GM19025 (cell line): ENCODE results near the gene TM2D3.

Experiments used
- ATAC-seq: cut with Tn5 transposase; IDR thresholded peaks from one replicate; pipeline ENCODE4 v1.9.1; 2021; ENCODE audit warnings: mild to moderate bottlenecking, low read depth, moderate library complexity; ENCODE audit not compliant: unreplicated experiment

TM2D3 gene, protein sequence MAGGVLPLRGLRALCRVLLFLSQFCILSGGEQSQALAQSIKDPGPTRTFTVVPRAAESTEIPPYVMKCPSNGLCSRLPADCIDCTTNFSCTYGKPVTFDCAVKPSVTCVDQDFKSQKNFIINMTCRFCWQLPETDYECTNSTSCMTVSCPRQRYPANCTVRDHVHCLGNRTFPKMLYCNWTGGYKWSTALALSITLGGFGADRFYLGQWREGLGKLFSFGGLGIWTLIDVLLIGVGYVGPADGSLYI

DNA sequence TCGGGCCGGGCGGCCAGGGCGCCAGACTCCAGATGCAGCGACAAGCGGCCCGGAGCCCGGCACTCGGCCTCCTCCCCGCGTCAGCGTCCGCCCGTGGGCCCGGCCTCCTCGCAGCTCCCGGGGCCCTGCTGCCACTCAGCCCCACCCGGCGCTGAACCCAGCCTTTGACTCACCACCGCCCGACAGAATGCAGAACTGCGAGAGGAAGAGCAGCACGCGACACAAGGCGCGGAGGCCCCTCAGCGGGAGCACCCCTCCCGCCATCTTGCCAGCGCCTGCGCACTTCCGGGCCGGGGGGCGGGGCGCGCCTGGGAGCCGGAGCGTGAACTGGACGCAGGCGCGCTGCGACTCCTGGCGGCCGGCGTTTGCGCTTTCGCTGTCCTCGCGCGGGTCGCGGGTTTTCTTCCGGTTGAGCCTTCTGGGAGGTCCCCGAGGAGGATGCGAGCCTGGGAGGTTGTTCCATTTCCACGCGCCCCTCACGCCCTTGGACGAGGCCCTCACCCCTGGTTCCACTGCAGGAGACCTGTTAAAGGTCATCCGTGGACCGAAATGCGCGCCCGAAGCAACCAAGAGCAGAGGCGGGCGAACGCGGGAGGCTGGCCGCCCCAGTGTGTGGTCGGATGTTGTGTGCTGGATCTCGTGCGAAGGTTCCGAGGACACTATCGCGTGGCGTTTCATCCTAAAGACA lies at the start of gene TM2D3:
Gene TM2D3, minus strand, starts transcription at position 284 of the 688 bp plus-strand sequence. Its CDS starts 20 bp downstream, at position 264.
- ATAC-seq, result peak; percentile 90

GRCh38 chr15:101698314-101698713 lies 46.1 kb upstream of the TM2D3 start:
- no peak for ATAC-seq

DNA sequence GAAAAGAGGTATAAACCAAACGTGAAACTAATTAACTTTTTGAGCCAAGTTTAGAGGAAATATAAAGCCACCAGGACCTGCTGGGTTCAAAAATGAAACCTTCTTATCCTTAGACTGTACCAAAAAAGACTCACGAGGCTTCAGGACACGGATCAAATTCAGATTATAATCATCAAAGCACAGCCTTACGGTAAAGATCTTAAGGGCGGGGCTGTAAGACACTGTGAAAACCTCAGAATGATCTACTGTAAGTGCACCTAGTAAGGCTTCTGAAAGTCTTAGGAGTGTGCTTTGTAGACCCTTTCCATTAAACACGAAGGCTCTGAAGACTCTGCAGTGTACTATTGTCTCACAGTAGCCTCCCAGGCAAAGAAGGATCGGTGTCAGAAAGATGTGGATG lies 45.3 kb upstream of the TM2D3 start:
- no peak for ATAC-seq

- ATAC-seq, result no peak
Measured at GRCh38 chr15:101696829-101697228, 44.6 kb upstream of the TM2D3 start.

DNA sequence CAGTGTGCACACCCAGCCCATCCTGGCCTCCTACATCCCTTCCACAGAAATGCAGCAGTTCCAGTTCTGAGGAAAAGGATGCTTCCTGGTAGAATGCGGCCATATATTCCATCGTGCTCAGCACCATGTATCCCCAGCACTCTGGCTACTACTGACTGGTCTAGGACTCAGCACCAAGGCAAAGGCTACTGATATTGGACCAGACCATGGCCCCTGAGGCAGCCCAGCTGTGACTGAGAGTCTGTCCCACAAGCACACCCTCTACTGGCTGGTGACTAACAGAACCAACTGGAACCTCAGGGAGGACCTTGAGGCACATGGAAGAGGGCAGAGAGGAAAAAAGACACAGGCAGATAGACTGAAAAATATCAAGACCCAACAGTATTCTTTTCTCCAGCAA lies 42.1 kb upstream of the TM2D3 start:
- no peak for ATAC-seq

DNA sequence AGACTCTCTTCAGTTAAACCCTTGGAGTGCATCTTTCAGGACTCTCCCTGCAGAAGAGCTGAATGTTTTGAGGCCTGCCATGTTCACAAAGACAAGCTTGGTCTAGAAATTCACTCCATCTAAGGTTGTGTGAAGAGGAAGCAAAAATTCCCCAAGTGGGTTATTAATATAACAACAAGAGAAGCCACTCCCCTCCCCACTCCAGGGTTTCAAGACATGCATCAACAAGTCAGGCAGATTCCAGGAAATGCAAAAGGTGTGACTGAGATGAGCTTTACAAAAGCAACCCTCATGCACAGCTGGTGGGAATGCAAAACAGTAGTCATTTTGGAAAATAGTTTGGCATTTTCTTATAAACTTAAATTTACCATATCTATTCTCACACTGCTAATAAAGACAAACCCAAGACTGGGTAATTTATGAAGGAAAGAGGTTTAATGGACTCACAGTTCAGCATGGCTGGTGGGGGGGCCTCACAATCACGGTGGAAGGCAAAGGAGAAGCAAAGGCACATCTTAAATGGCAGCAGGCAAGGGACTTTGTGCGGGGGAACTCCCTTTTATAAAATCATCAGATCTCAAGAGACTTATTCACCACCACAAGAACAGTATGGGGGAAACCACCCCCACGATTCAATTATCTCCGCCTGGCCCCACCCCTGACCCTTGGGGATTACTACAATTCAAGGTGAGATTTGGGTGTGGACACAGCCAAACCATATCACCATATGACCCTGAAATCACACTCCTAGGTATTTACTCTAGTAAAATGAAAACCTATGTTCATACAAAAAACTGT lies 40.8 kb upstream of the TM2D3 start:
- no peak for ATAC-seq

- ATAC-seq, result no peak
Measured at GRCh38 chr15:101689901-101690300, 37.7 kb upstream of the TM2D3 start.

GRCh38 chr15:101686718-101687117 lies 34.5 kb upstream of the TM2D3 start:
- ATAC-seq, result no peak

DNA sequence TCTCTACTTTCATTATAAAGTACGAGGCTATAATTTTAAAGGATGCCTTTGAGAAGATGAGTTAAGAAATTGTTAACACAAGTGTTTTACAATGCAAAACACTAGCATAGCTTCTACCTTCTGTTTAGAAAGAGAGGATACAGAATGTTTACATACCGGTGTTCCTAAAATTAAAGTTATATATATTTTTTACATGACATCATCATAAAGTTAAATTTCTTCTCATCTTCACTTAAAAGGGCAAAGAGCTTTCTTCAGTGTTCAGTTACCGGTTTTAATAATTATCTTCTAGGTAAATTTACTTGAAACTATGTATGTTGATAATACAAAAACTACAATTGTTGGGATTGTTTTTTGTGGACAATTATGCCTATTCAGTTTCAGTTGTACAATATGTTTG lies 32.7 kb upstream of the TM2D3 start:
- no peak for ATAC-seq

- ATAC-seq, result no peak
Measured at GRCh38 chr15:101684384-101684783, 32.2 kb upstream of the TM2D3 start.

GRCh38 chr15:101679806-101680205 lies 27.6 kb upstream of the TM2D3 start:
- no peak for ATAC-seq

GRCh38 chr15:101676921-101677329 lies 24.7 kb upstream of the TM2D3 start:
- ATAC-seq, result no peak

GRCh38 chr15:101675796-101676582 lies 23.8 kb upstream of the TM2D3 start:
- peak; percentile 96 for ATAC-seq

GRCh38 chr15:101675015-101675414 lies 22.8 kb upstream of the TM2D3 start:
- ATAC-seq, result no peak

GRCh38 chr15:101672298-101672697 lies 20.1 kb upstream of the TM2D3 start:
- no peak for ATAC-seq

GRCh38 chr15:101669744-101670143 lies 17.6 kb upstream of the TM2D3 start:
- ATAC-seq, result no peak

GRCh38 chr15:101667881-101668280 lies 15.7 kb upstream of the TM2D3 start:
- no peak for ATAC-seq

DNA sequence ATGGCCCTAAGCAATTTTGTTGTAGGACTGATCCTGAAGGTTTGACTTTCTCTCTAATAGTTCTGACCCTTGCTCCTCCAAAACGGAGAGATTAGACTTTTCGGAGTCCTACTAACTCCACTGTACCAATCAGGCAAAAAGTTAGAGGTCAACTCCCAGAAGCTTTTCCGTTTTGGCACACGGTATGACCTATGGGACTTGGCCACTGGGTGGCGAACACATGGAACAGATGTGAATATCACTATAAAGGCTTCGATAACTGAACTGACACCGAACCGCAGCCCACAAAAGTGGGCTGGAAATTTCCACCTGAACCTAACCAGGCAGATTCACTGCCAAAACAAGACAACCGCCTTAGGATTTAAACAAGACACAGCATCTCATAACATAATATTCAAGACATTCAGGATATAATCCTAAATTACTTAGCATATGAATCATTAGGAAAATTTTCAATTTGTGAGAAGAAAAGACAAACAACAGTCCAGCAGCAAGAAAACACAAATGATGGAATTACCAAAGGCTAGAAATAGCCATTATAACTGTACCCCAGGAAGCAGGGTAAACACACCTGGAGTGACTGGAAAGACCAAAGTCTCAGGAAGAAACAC lies 12.2 kb upstream of the TM2D3 start:
- no peak for ATAC-seq

- no peak for ATAC-seq
Measured at GRCh38 chr15:101662203-101662602, 10.0 kb upstream of the TM2D3 start.

- ATAC-seq, result no peak
Measured at GRCh38 chr15:101660005-101660404, 7.8 kb upstream of the TM2D3 start.
